DOHH2 (cell line): ENCODE measurements around the gene SLC2A9.

Source experiments
- H3F3A ChIP-seq: fragments of 200-600 bp; sonication (generic), shearing (Covaris generic); 2 replicates; pipeline ENCODE4 v1.6.0; 2016; ENCODE audit warnings: antibody characterized with exemption, mild to moderate bottlenecking; ENCODE audit not compliant: control insufficient read depth, insufficient read depth
- H3K27ac ChIP-seq: fragments of 200-600 bp; sonication (generic); 2 replicates; pipeline ENCODE4 v1.5.1; 2014; ENCODE audit warnings: low read depth, mild to moderate bottlenecking, low read length, moderate library complexity
- H3K27me3 ChIP-seq: fragments of 200-600 bp; sonication (generic); 2 replicates; pipeline ENCODE4 v1.6.1; 2014; ENCODE audit warnings: mild to moderate bottlenecking, low read length, mixed read lengths; ENCODE audit not compliant: control insufficient read depth
- H3K36me3 ChIP-seq: fragments of 200-600 bp; sonication (generic); 2 replicates; pipeline ENCODE4 v1.6.1; 2014; ENCODE audit warnings: mild to moderate bottlenecking, low read length, moderate library complexity, mixed read lengths; ENCODE audit not compliant: control insufficient read depth
- H3K4me1 ChIP-seq: fragments of 200-600 bp; sonication (generic); 2 replicates; pipeline ENCODE4 v1.6.1; 2014; ENCODE audit warnings: mild to moderate bottlenecking, low read length, mixed read lengths; ENCODE audit not compliant: control insufficient read depth
- H3K4me2 ChIP-seq: fragments of 200-600 bp; sonication (generic); 2 replicates; pipeline ENCODE4 v1.6.0; 2014; ENCODE audit warnings: mild to moderate bottlenecking, low read length, moderate library complexity
- H3K4me3 ChIP-seq: fragments of 200-600 bp; sonication (generic); 2 replicates; pipeline ENCODE4 v1.5.1; 2014; ENCODE audit warnings: mild to moderate bottlenecking, low read length, mixed read lengths
- H3K79me2 ChIP-seq: fragments of 200-600 bp; sonication (generic); 2 replicates; pipeline ENCODE4 v1.6.1; 2014; ENCODE audit warnings: mild to moderate bottlenecking, low read length, mixed read lengths; ENCODE audit not compliant: control insufficient read depth
- H3K9me2 ChIP-seq: fragments of 200-600 bp; sonication (generic); replicated peaks from 2 replicates; pipeline ENCODE4 v1.6.1; 2014; ENCODE audit warnings: mild to moderate bottlenecking, low read length, mixed read lengths; ENCODE audit not compliant: control insufficient read depth
- H3K9me3 ChIP-seq: fragments of 200-600 bp; sonication (generic); 2 replicates; pipeline ENCODE4 v1.6.1; 2014; ENCODE audit warnings: antibody characterized with exemption, low read length, mixed read lengths; ENCODE audit not compliant: control insufficient read depth, insufficient read depth
- H4K20me1 ChIP-seq: fragments of 200-600 bp; sonication (generic); 2 replicates; pipeline ENCODE4 v1.6.0; 2014; ENCODE audit warnings: low read depth, mild to moderate bottlenecking, antibody characterized with exemption, low read length, moderate library complexity; ENCODE audit not compliant: control insufficient read depth, insufficient read depth
- CTCF ChIP-seq: fragments of 200-600 bp; sonication (generic); IDR thresholded peaks from one replicate; pipeline ENCODE4 v1.5.1; 2014; ENCODE audit warnings: antibody characterized with exemption, mild to moderate bottlenecking, low read depth, low read length; ENCODE audit not compliant: poor library complexity, severe bottlenecking
- EZH2phosphoT487 ChIP-seq: fragments of 200-600 bp; sonication (generic); IDR thresholded peaks from 2 replicates; pipeline ENCODE4 v1.6.1; 2017; ENCODE audit warnings: borderline replicate concordance, mild to moderate bottlenecking, antibody characterized with exemption, low read length, moderate library complexity, mixed read lengths

The SLC2A9 gene

GRCh38 chr4:10050721-10051120 lies 29.4 kb upstream of the SLC2A9 start:
- TF ChIP-seq EZH2phosphoT487, result no peak
- no peak for TF ChIP-seq CTCF
- no peaks in the 10 kb centered on the region for H3F3A ChIP-seq
- H3K4me2 ChIP-seq, result no peak overlapping the region
- H3K36me3 ChIP-seq, result no peaks in the 10 kb centered on the region
- no peaks in the 10 kb centered on the region for H4K20me1 ChIP-seq
- no peaks in the 10 kb centered on the region for H3K27me3 ChIP-seq
- peaks cover 29% of the 10 kb centered on the region for H3K4me1 ChIP-seq
- H3K9me2 ChIP-seq, result no peaks in the 10 kb centered on the region
- H3K27ac ChIP-seq, result no peak overlapping the region
- H3K79me2 ChIP-seq, result no peaks in the 10 kb centered on the region
- no peak overlapping the region for H3K4me3 ChIP-seq
- H3K9me3 ChIP-seq, result no peaks in the 10 kb centered on the region

GRCh38 chr4:10050261-10050661 lies 29.0 kb upstream of the SLC2A9 start:
- no peaks in the 10 kb centered on the region for H3K9me3 ChIP-seq
- no peak for TF ChIP-seq CTCF
- no peak for TF ChIP-seq EZH2phosphoT487
- H3K4me1 ChIP-seq, result peaks cover 29% of the 10 kb centered on the region

GRCh38 chr4:10048941-10049697 lies 27.8 kb upstream of the SLC2A9 start:
- H3K4me2 ChIP-seq, result no peak overlapping the region
- no peak overlapping the region for H3K4me3 ChIP-seq
- H3K27ac ChIP-seq, result no peak overlapping the region
- no peaks in the 10 kb centered on the region; the same call in 1 of the 2 replicates for H3K9me3 ChIP-seq
- H3K36me3 ChIP-seq, result no peaks in the 10 kb centered on the region
- H4K20me1 ChIP-seq, result no peaks in the 10 kb centered on the region
- H3K79me2 ChIP-seq, result no peaks in the 10 kb centered on the region
- H3K27me3 ChIP-seq, result no peaks in the 10 kb centered on the region
- H3K4me1 ChIP-seq, result peaks cover 28% of the 10 kb centered on the region
- TF ChIP-seq CTCF (no peak), EZH2phosphoT487 (no peak)
- H3F3A ChIP-seq, result peaks cover 7% of the 10 kb centered on the region
- no peaks in the 10 kb centered on the region for H3K9me2 ChIP-seq

More at GRCh38 chr4:10050261-10050661, 29.0 kb upstream of the SLC2A9 start:
- Histone ChIP-seq H3F3A (no peaks in the 10 kb centered on the region; the same call in 1 of the 2 replicates), H3K4me3 (no peak overlapping the region), H3K79me2 (no peaks in the 10 kb centered on the region), H3K9me2 (no peaks in the 10 kb centered on the region), H3K27ac (no peak overlapping the region), H3K4me2 (no peak overlapping the region), H4K20me1 (no peaks in the 10 kb centered on the region), H3K36me3 (no peaks in the 10 kb centered on the region), H3K27me3 (no peaks in the 10 kb centered on the region)
